Measurements from ENCODE around the gene ARHGEF28. TPM values are rescaled to one million over a fixed set of nuclear protein-coding genes. Genes with fewer than 3 reads are reported as not detected.

ARHGEF28 gene
- total RNA-seq, 2 experiments from 2014 or later: not detected

GRCh38 chr5:73663161-73663859 is 37.3 kb downstream of the ARHGEF28 start:
- no peaks in the 10 kb centered on the region for H3K9me2 ChIP-seq (ENCODE audit: insufficient read depth, low read length)
- no peaks in the 10 kb centered on the region for H4K20me1 ChIP-seq (ENCODE audit: insufficient read depth, low read length)
- ChIA-PET POLR2A (interaction anchor here (1.5 kb wide), 1 partner anchor 10 kb away, joined by 5 read pairs; no protein-coding TSS in a partner anchor), CTCF (ENCODE audit: unreplicated experiment) (no interaction called here)
- no peak overlapping the region for H2AFZ ChIP-seq (ENCODE audit: low read length)
- no peak overlapping the region for H3K4me2 ChIP-seq (ENCODE audit: low read length)
- no peaks in the 10 kb centered on the region for H3K9me3 ChIP-seq (ENCODE audit: low read length)
- DNase-seq (ENCODE audit: low spot score): no peak
- no peaks in the 10 kb centered on the region for H3K36me3 ChIP-seq (ENCODE audit: insufficient read depth, low read length)
- BruUV-seq (replicated peaks): no TSS peak
- H3K79me2 ChIP-seq (ENCODE audit: insufficient read depth, low read depth, low read length): no peaks in the 10 kb centered on the region
- TF ChIP-seq EZH2phosphoT487 (IDR thresholded peaks at IDR 0.05; ENCODE audit: borderline replicate concordance, low read depth, low read length): no peak
- TF ChIP-seq CTCF (conservative IDR thresholded peaks at IDR 0.05; ENCODE audit: low read length): no peak
- no peak overlapping the region for H3K27ac ChIP-seq (ENCODE audit: low read depth, low read length, poor library complexity, severe bottlenecking)
- H3K4me3 ChIP-seq (ENCODE audit: low read depth, low read length, poor library complexity, severe bottlenecking): no peak overlapping the region
- H3K4me1 ChIP-seq (ENCODE audit: insufficient read depth, low read length, poor library complexity, severe bottlenecking): no peaks in the 10 kb centered on the region
- intact Hi-C loops (cut with micrococcal nuclease; ENCODE audit: unreplicated experiment): no loop called here

- Histone ChIP-seq H2AFZ (ENCODE audit: low read length) (no peak overlapping the region), H3K4me3 (ENCODE audit: low read depth, low read length, poor library complexity, severe bottlenecking) (no peak overlapping the region), H4K20me1 (ENCODE audit: insufficient read depth, low read length) (no peaks in the 10 kb centered on the region), H3K27ac (ENCODE audit: low read depth, low read length, poor library complexity, severe bottlenecking) (no peak overlapping the region), H3K9me3 (ENCODE audit: low read length) (no peaks in the 10 kb centered on the region), H3K4me1 (ENCODE audit: insufficient read depth, low read length, poor library complexity, severe bottlenecking) (no peaks in the 10 kb centered on the region), H3K36me3 (ENCODE audit: insufficient read depth, low read length) (no peaks in the 10 kb centered on the region), H3K4me2 (ENCODE audit: low read length) (no peak overlapping the region), H3K79me2 (ENCODE audit: insufficient read depth, low read depth, low read length) (no peaks in the 10 kb centered on the region), H3K9me2 (ENCODE audit: insufficient read depth, low read length) (no peaks in the 10 kb centered on the region)
- ChIA-PET CTCF (ENCODE audit: unreplicated experiment) (no interaction called here), POLR2A (no interaction called here)
- TF ChIP-seq CTCF (conservative IDR thresholded peaks at IDR 0.05; ENCODE audit: low read length): no peak
- TF ChIP-seq EZH2phosphoT487 (IDR thresholded peaks at IDR 0.05; ENCODE audit: borderline replicate concordance, low read depth, low read length): no peak
- intact Hi-C loops (cut with micrococcal nuclease; ENCODE audit: unreplicated experiment): no loop called here
- DNase-seq (ENCODE audit: low spot score): no peak
- BruUV-seq (replicated peaks): no TSS peak
These were observed 37.9 kb downstream of the ARHGEF28 start for GRCh38 chr5:73663860-73664240.

GRCh38 chr5:73664796-73665195 is 38.8 kb downstream of the ARHGEF28 start:
- no peaks in the 10 kb centered on the region for H3K36me3 ChIP-seq (ENCODE audit: insufficient read depth, low read length)
- intact Hi-C loops (cut with micrococcal nuclease; ENCODE audit: unreplicated experiment): no loop called here
- ChIA-PET POLR2A (no interaction called here), CTCF (ENCODE audit: unreplicated experiment) (no interaction called here)
- H4K20me1 ChIP-seq (ENCODE audit: insufficient read depth, low read length): no peaks in the 10 kb centered on the region
- no peaks in the 10 kb centered on the region for H3K79me2 ChIP-seq (ENCODE audit: insufficient read depth, low read depth, low read length)
- H3K4me1 ChIP-seq (ENCODE audit: insufficient read depth, low read length, poor library complexity, severe bottlenecking): no peaks in the 10 kb centered on the region
- H2AFZ ChIP-seq (ENCODE audit: low read length): no peak overlapping the region
- no peaks in the 10 kb centered on the region for H3K9me2 ChIP-seq (ENCODE audit: insufficient read depth, low read length)
- H3K4me2 ChIP-seq (ENCODE audit: low read length): no peak overlapping the region
- TF ChIP-seq CTCF (conservative IDR thresholded peaks at IDR 0.05; ENCODE audit: low read length): no peak
- TF ChIP-seq EZH2phosphoT487 (IDR thresholded peaks at IDR 0.05; ENCODE audit: borderline replicate concordance, low read depth, low read length): no peak
- H3K4me3 ChIP-seq (ENCODE audit: low read depth, low read length, poor library complexity, severe bottlenecking): no peak overlapping the region
- H3K27ac ChIP-seq (ENCODE audit: low read depth, low read length, poor library complexity, severe bottlenecking): no peak overlapping the region
- no peaks in the 10 kb centered on the region for H3K9me3 ChIP-seq (ENCODE audit: low read length)
- BruUV-seq (replicated peaks): no TSS peak
- no peak for DNase-seq (ENCODE audit: low spot score)

Data from OCI-LY7 (cell line).